HG03378 (cell line): ENCODE measurements around the gene OR2K2.
"Not testable (repeated sequence)": the region's sequence is repeated elsewhere in the genome, so short reads cannot be mapped to it uniquely, and the experiment has no call there.

Experiments used
- ATAC-seq: cut with Tn5 transposase; IDR thresholded peaks from one replicate; pipeline ENCODE4 v1.9.1; 2021; ENCODE audit warnings: mild to moderate bottlenecking, moderate library complexity; ENCODE audit not compliant: unreplicated experiment

Gene OR2K2

GRCh38 chr9:111298731-111299598 is 31.1 kb downstream of the OR2K2 start:
- ATAC-seq, result no peak

DNA sequence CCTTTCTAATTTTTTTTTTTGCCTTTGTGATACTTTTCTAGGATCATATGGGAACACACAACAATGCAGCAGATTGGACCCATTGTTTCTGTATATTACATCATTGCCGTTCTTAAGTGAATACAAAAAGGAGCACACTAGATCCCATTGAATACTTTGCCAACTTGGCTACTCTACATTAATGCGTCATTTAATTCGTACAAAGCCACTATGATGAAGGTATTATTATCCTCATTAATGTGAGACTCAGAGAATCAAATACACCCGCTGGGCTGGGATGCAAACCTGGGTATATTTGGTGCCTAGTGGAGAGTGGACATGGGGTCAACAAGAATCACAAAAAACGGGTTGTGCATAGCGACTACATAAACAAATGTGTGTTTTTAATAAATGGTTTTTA is 31.9 kb downstream of the OR2K2 start:
- no peak for ATAC-seq

- no peak for ATAC-seq
Measured at GRCh38 chr9:111297066-111297824, 32.8 kb downstream of the OR2K2 start.

DNA sequence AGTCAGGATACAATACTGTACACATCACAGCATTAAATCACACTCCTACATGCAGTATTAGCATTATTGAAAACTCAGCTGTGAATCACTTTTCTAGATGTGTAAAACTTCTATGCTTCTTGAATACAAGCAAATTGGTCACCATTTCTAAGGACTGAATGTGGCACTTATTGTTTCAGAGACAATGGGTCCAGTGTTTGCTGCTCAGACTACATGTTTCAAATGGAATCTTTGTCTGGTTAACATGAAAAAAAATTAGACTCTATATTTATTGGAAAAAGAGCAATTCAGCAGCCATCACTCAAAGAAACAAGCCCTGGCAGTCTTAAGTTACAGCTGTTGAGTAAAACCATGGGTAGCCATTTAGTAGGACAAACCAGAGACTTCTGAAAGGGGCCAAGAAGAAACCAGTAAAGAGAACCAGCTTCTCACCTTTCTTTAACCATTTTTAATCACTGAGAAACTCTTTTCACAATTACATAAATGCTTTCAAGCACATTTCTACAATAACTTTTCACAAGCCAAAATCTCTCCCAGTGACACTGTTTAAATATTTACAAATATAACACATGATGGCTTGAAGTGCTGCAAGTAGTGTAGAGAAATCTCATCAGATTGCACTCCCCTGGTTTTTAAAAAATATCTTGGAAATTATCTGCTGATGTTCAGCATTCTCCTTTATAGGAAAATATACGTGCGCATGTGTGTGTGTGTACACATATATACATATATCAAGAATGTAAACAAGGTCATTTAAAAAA is 35.2 kb downstream of the OR2K2 start:
- ATAC-seq, result no peak

- no peak for ATAC-seq
Measured at GRCh38 chr9:111287127-111287526, 42.9 kb downstream of the OR2K2 start.

GRCh38 chr9:111284703-111285102 is 45.3 kb downstream of the OR2K2 start:
- ATAC-seq, result no peak

- no peak for ATAC-seq
Measured at GRCh38 chr9:111282845-111283244, 47.2 kb downstream of the OR2K2 start.

GRCh38 chr9:111280795-111281194 is 49.2 kb downstream of the OR2K2 start:
- not testable (repeated sequence) for ATAC-seq
